Keratinocyte (primary cell): Measurements from ENCODE around the gene TRIM66. TPM values are rescaled to one million over a fixed set of nuclear protein-coding genes. Genes with fewer than 3 reads are reported as not detected.
A peak's percentile ranks its signal among the peaks of the same experiment; 100 is the strongest.

Source experiments
- DNase-seq: peaks from one replicate; pipeline ENCODE4 v3.0.0-alpha.2; 2011; ENCODE audit warnings: low read depth, missing footprints, low spot score
- FAIRE-seq: peaks from 2 replicates; lab custom pipeline; 2011; peaks lifted over from hg19 to GRCh38; lab: Jason Lieb, UNC
- H2AFZ ChIP-seq: 2 replicates; pipeline ENCODE4 v1.6.0; 2012; ENCODE audit warnings: low read length, control low read depth, inconsistent platforms; ENCODE audit not compliant: control insufficient read depth
- H3K27ac ChIP-seq: 2 replicates; pipeline ENCODE4 v1.5.1; 2011; ENCODE audit warnings: low read length; ENCODE audit not compliant: control insufficient read depth, insufficient read depth
- H3K27me3 ChIP-seq: 3 replicates; pipeline ENCODE4 v1.6.0; 2011; ENCODE audit warnings: low read length; ENCODE audit not compliant: control insufficient read depth, insufficient read depth; ENCODE audit errors: extremely low read depth
- H3K36me3 ChIP-seq, 2 experiments: 2 replicates in 1 of 2; 3 replicates in 1 of 2; pipeline ENCODE4 v1.5.1; 2011; ENCODE audit warnings: low read length in 2 of 2, mild to moderate bottlenecking in 1 of 2; ENCODE audit not compliant: control insufficient read depth in 2 of 2, insufficient read depth in 2 of 2; ENCODE audit errors: extremely low read depth in 1 of 2
- H3K4me1 ChIP-seq: 3 replicates; pipeline ENCODE4 v1.5.1; 2011; ENCODE audit warnings: low read length; ENCODE audit not compliant: control insufficient read depth, insufficient read depth; ENCODE audit errors: extremely low read depth
- H3K4me2 ChIP-seq: 3 replicates; pipeline ENCODE4 v1.6.0; 2011; ENCODE audit warnings: low read depth, low read length; ENCODE audit not compliant: control insufficient read depth, insufficient read depth; ENCODE audit errors: extremely low read depth
- H3K4me3 ChIP-seq, 3 experiments: fragments of 200-600 bp in 1 of 3; sonication (generic) in 1 of 3; 2 replicates in 2 of 3; 3 replicates in 1 of 3; pipeline ENCODE4 v1.5.1; 2011 to 2016; ENCODE audit warnings: low read length in 3 of 3, mild to moderate bottlenecking in 3 of 3, control low read depth in 2 of 3, inconsistent platforms in 1 of 3, low read depth in 1 of 3, mixed read lengths in 1 of 3, mixed run types in 1 of 3, moderate library complexity in 1 of 3; ENCODE audit not compliant: control insufficient read depth in 2 of 3, insufficient read depth in 2 of 3; ENCODE audit errors: extremely low read depth in 1 of 3
- H3K79me2 ChIP-seq: 2 replicates; pipeline ENCODE4 v1.6.0; 2012; ENCODE audit warnings: low read length; ENCODE audit not compliant: control insufficient read depth, insufficient read depth
- H3K9ac ChIP-seq: 3 replicates; pipeline ENCODE4 v1.6.0; 2011; ENCODE audit warnings: low read length; ENCODE audit not compliant: control insufficient read depth, insufficient read depth; ENCODE audit errors: extremely low read depth
- H3K9me1 ChIP-seq: 3 replicates; pipeline ENCODE4 v1.6.0; 2011; ENCODE audit warnings: low read length; ENCODE audit not compliant: control insufficient read depth, insufficient read depth; ENCODE audit errors: extremely low read depth
- H3K9me3 ChIP-seq: 2 replicates; pipeline ENCODE4 v1.5.1; 2012; ENCODE audit warnings: low read depth, low read length; ENCODE audit not compliant: control insufficient read depth
- H4K20me1 ChIP-seq: 3 replicates; pipeline ENCODE4 v1.6.0; 2011; ENCODE audit warnings: low read length; ENCODE audit not compliant: control insufficient read depth, insufficient read depth; ENCODE audit errors: extremely low read depth
- CTCF ChIP-seq, 3 experiments: IDR thresholded peaks in 1 of 3; conservative IDR thresholded peaks in 1 of 3; optimal IDR thresholded peaks in 1 of 3; 2 replicates in 2 of 3; 3 replicates in 1 of 3; pipeline versions ENCODE3 to v1.5.1; 2011; ENCODE audit warnings: low read length in 3 of 3, mild to moderate bottlenecking in 3 of 3, moderate library complexity in 2 of 3, control low read depth in 1 of 3, inconsistent platforms in 1 of 3; ENCODE audit not compliant: insufficient read depth in 2 of 3; ENCODE audit errors: extremely low read depth in 1 of 3
- EZH2 ChIP-seq: IDR thresholded peaks from one replicate; pipeline ENCODE4 v1.6.1; 2012; ENCODE audit warnings: inconsistent platforms, mild to moderate bottlenecking, low read length, moderate library complexity
- dilution Hi-C: fragments of 300-500 bp; cut with MboI; formaldehyde crosslinking; loops from one replicate; pipeline ENCODE4 v1.7.0; 2020; ENCODE audit warnings: low sequenced_read_pairs; ENCODE audit not compliant: extremely low pct_ligation_motif_present
- polyA plus RNA-seq, 5 experiments: library from polyadenylated mRNA; depleted of rRNA in 3 of 5; stranded (reverse) in 3 of 5; stranded (forward) in 1 of 5; unstranded in 1 of 5; fragments of >200 nt; gene quantifications; 1 replicate in 1 of 5; 2 replicates in 3 of 5; 3 replicates in 1 of 5; pipeline versions ENCODE4 v1.2.1 to v1.2.3, GENCODE V29; 2011 to 2012; ENCODE audit warnings: missing spikeins in 2 of 5, low read depth in 1 of 5, low replicate concordance in 1 of 5

Gene TRIM66
- polyA plus RNA-seq, 1 donor (not counting 4 experiments of a cell fraction or from before 2014, with no cell fraction given) = 5.1 TPM

GRCh38 chr11:8605971-8606563 is 76.4 kb downstream of the TRIM66 start:
- no peaks in the 10 kb centered on the region for H3K9me3 ChIP-seq
- H3K4me2 ChIP-seq = no peak overlapping the region
- H3K27ac ChIP-seq = no peak overlapping the region
- TF ChIP-seq EZH2 (no peak), CTCF (optimal IDR thresholded peaks at IDR 0.05 in 1 of 3, IDR thresholded peaks at IDR 0.05 in 1 of 3, conservative IDR thresholded peaks at IDR 0.05 in 1 of 3; ENCODE audit: extremely low read depth in 1 of 3, insufficient read depth in 2 of 3, low read length in 3 of 3) (no peak)
- H2AFZ ChIP-seq = no peak overlapping the region
- peaks cover 17% of the 10 kb centered on the region for H3K4me1 ChIP-seq
- no peaks in the 10 kb centered on the region for H3K27me3 ChIP-seq
- H3K4me3 ChIP-seq = no peak overlapping the region
- no peaks in the 10 kb centered on the region for H3K36me3 ChIP-seq
- no peak overlapping the region for H3K9ac ChIP-seq
- dilution Hi-C loops = no loop called here
- no peak for FAIRE-seq
- no peaks in the 10 kb centered on the region for H3K79me2 ChIP-seq
- DNase-seq = no peak
- no peaks in the 10 kb centered on the region for H3K9me1 ChIP-seq
- H4K20me1 ChIP-seq = no peaks in the 10 kb centered on the region

GRCh38 chr11:8604078-8604723 is 78.3 kb downstream of the TRIM66 start:
- Histone ChIP-seq H3K79me2 (no peaks in the 10 kb centered on the region), H3K9me1 (no peaks in the 10 kb centered on the region), H3K9me3 (no peaks in the 10 kb centered on the region), H3K36me3 (no peaks in the 10 kb centered on the region), H3K4me1 (peaks cover 17% of the 10 kb centered on the region), H3K9ac (peak overlapping the region; percentile 53), H2AFZ (peak overlapping the region; percentile 74), H4K20me1 (no peaks in the 10 kb centered on the region), H3K27me3 (no peaks in the 10 kb centered on the region), H3K27ac (peak overlapping the region; percentile 84), H3K4me3 (peak overlapping the region in 2 of 3 experiments; percentile 3 to 30), H3K4me2 (peak overlapping the region; percentile 73)
- FAIRE-seq = peak; percentile 99
- TF ChIP-seq EZH2 (no peak), CTCF (optimal IDR thresholded peaks at IDR 0.05 in 1 of 3, IDR thresholded peaks at IDR 0.05 in 1 of 3, conservative IDR thresholded peaks at IDR 0.05 in 1 of 3; ENCODE audit: extremely low read depth in 1 of 3, insufficient read depth in 2 of 3, low read length in 3 of 3) (peak; percentile 70 to 94 (median 77))
- DNase-seq = peak; percentile 100
- dilution Hi-C loops = no loop called here
